Peyer's patch (tissue), 4 donors: ENCODE results near the gene OR51D1.

Source experiments
- POLR2A ChIP-seq, 2 donors: fragments of 450-650 bp; IDR thresholded peaks; one replicate each; pipeline ENCODE4 v1.5.1; 2017; ENCODE audit warnings: antibody characterized with exemption in 2 of 2, mild to moderate bottlenecking in 2 of 2, moderate library complexity in 2 of 2
- TF ChIP-seq, protein P1 (sequence below), 6 experiments: fragments of 450-650 bp in 4 of 6; fragments of 200-600 bp in 2 of 6; sonication (generic) in 1 of 6; IDR thresholded peaks; one replicate each; pipeline ENCODE4 v1.5.1; 2017 to 2019; ENCODE audit warnings: antibody characterized with exemption in 6 of 6, mild to moderate bottlenecking in 3 of 6, moderate library complexity in 1 of 6

DNA sequence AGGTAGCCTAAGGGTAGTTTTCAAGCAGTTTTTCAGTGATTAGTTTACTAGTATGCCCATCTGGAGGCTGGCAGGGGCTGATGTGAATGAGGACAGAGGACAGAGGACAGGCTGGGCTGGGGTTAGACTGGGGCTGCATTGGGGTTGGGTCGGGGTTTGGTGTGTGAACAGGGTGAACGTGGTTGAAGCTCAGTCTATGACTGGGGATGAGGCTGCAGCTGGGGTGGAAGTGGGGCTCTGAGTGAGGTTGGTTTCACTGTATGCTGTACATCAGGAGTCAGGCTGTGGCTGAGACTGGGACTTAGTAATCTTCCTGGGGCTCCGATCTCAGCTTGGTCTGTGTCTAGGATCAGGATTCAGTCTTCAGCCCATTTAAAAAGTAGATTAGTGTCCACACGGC is 7.0 kb downstream of the OR51D1 start:
- TF ChIP-seq, protein P1, sequence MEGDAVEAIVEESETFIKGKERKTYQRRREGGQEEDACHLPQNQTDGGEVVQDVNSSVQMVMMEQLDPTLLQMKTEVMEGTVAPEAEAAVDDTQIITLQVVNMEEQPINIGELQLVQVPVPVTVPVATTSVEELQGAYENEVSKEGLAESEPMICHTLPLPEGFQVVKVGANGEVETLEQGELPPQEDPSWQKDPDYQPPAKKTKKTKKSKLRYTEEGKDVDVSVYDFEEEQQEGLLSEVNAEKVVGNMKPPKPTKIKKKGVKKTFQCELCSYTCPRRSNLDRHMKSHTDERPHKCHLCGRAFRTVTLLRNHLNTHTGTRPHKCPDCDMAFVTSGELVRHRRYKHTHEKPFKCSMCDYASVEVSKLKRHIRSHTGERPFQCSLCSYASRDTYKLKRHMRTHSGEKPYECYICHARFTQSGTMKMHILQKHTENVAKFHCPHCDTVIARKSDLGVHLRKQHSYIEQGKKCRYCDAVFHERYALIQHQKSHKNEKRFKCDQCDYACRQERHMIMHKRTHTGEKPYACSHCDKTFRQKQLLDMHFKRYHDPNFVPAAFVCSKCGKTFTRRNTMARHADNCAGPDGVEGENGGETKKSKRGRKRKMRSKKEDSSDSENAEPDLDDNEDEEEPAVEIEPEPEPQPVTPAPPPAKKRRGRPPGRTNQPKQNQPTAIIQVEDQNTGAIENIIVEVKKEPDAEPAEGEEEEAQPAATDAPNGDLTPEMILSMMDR (IDR thresholded peaks at IDR 0.05): no peak
- TF ChIP-seq POLR2A (IDR thresholded peaks at IDR 0.05): no peak
